Putamen (tissue), 1 donor: ENCODE measurements around the gene SMARCB1.
"Not testable (repeated sequence)": the region's sequence is repeated elsewhere in the genome, so short reads cannot be mapped to it uniquely, and the experiment has no call there.

Source experiments
- DNase-seq: peaks from one replicate; pipeline ENCODE4 v3.0.0-alpha.2; 2016; ENCODE audit warnings: low spot score

SMARCB1 gene

DNA sequence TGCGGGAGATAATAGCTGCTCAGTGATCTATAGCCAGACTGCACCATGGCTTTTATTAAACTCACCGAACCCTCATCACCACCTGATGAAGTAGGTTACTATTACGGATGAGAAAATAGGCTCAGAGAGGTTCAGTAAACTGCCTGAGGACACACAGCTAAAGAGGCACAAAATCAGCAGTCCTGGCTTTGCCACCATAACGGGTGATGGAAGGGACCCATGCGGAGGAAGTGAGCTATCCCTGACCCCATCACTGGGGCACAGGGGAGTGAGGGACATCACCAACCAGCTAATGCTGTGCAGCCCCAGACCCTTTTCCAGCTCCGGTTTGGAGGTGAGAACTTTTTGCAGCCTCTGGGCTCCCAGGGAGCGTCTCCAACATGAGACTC is 59.3 kb downstream of the SMARCB1 start:
- no peak for DNase-seq

DNA sequence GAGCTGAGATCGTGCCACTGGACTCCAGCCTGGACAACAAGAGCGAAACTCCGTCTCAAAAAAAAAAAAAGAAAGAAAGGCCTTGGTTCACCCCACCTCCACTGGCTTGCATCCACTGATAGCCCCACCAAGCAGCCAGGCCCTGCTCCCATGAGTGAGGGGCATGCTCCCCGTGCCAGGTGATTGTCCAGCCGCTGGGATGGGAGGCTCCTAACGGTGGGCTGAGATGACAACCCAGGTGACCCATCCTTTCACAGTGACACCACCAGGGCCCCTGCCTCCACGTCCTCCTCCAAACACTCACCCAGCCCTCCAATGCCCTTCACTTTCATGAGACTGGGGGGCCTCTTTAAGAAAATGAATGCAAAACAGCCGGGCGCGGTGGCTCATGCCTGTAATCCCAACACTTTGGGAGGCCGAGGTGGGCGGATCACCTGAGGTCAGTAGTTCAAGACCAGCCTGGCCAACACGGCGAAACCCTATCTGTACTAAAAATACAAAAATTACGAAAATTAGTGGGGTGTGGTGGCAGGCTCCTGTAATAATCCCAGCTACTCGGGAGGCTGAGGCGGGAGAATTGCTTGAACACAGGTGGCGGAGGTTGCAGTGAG is 60.6 kb downstream of the SMARCB1 start:
- DNase-seq = no peak

DNA sequence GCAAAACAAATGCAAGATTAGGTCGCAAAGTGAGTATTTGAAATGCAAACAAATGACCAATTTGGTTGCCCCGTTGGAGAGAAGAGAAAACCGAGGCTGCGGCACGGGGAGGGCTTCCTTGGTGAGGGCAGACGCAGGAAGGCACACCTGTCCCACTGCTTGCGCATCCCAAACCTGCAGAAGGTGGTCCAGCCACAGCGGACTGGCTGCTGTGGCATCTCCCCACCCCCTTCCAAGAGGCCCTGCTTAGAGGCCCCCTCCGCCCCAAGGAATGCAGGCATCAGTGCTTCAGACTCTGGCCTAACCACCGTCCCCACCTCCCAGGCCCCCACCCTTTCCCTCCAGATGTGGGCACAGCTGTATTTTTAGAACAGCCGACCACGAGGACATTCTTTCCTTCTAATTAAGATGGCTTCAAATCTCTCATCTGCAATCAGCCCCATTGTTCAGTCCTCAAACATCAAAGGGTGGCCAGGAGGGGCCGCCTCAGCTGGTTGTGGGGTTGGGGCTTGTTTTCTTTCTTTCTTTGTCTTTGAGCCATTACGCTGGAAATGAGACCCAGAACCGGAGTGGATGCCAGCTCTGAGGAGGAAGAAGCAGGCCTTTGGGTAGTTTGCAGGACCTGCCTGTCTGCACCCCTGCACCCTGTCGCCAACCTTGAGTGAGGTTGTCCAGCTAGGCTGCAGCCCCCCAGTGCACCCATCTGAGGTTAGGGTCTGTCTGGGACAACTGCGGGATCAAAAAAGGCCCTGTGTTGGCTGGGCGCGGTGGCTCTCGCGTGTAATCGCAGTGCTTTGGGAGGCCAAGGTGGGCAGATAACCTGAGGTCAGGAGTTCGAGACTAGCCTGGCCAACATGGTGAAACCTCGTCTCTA is 61.5 kb downstream of the SMARCB1 start:
- no peak for DNase-seq

DNA sequence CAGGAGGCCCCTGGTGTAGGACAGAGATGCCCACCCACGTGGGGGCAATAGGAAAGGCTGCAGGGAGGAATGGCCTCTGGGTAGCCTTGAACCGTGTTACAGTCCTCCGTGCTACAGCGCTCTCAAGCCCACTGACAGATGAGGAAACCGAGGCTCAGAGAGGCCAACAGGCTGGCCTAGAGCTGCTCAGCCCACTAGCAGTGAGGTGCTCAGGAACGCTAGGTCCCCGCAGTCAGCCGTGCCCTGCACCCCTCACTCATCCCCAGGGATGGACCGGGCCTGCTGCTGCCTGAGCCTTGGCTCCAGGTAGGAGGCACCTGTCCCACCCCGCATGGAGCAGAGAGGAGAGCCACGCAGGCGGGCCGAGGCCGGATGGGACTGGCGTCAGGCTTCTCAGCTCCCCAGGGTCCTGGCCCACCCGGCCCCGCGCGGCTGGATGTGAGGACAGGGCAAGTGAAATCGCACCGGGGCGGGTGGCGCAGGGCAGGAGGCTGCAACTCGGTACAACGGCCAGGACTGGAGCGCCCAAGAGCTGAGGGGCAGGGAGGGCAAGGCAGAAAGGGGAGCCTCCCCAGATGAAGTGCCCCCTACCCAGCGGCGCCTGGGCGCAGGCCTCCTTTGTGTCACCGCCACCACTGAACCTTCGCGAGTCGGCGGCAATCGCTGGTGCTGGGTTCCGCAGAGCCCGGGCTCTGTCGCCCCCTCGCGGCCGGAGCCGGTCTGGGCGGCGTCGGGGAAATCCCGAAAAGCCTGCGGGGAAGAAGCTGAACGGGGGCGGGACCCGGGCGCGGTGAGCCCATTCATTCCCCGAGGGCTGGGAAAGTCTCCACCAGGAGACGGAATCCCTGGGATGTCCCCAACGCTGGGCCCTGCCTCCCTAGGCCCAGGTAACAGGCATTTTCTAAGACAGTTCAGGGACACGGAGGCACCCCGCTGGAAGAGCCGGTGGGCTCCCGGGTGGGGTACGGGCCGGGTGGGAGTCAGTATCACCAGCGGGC is 62.5 kb downstream of the SMARCB1 start:
- peak; percentile 61 for DNase-seq

DNA sequence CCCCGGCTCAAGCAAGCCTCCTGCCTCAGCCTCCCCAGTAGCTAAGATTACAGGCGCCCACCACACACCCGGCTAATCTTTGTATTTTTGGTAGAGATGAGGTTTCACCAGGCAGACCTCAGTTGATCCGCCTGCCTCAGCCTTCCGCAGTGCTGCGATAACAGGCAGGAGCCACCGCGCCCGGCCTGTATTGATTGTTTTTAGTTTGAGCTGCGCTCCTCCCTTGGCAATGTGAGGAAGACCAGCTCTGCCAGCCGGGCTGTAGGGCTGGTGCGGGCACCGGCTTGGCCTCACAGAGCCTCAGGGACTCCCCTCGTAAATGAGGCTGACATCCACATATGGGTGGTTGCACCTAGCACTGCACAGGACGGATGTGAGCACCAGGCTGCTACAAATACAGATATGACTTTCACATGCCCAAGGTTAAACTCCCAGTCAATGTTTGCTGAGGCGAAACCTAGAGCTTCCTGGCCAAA is 63.4 kb downstream of the SMARCB1 start:
- DNase-seq = no peak

DNA sequence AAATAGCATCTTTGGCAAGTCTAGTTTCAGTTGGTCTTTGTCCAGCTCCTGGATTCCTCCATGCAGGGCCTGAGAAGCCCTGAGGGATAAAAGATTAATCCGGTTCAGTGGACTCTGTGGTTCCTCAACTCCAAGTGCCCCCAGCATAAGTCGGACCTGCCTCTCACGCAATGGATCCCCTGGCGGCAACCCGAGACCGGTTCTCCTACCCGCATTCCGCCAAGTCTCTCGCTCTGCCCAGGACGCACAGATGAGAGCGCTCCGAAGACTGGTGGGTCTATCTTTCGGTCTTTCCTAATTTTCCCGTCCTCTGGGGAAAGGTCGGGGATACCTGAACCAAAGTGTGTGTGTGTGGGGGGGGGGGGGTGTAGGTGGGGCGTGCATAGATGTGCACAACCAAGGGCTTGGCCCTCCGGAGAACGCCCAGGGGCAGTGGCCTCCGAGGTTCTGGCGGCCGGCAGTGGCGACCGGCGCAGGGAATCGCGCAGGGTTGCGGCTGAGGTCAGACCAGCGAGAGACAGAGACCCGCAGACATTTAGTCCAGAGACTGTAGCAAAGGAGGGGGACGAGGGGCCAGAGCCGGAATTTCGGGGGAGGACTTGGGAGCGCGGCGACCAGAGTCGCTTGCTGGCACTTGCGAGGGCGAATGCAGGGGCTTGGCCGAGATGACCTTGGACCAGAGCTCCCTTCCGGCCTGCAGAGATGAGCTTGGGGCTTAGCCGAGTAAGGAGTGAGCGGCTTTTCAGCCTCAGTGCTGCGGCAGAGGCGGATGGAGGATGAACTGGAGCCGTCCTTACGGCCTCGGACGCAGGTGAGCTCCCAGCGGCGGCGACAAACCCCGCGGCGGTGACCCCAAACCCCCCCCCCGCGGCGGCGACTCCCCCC is 70.2 kb downstream of the SMARCB1 start:
- no peak for DNase-seq

DNA sequence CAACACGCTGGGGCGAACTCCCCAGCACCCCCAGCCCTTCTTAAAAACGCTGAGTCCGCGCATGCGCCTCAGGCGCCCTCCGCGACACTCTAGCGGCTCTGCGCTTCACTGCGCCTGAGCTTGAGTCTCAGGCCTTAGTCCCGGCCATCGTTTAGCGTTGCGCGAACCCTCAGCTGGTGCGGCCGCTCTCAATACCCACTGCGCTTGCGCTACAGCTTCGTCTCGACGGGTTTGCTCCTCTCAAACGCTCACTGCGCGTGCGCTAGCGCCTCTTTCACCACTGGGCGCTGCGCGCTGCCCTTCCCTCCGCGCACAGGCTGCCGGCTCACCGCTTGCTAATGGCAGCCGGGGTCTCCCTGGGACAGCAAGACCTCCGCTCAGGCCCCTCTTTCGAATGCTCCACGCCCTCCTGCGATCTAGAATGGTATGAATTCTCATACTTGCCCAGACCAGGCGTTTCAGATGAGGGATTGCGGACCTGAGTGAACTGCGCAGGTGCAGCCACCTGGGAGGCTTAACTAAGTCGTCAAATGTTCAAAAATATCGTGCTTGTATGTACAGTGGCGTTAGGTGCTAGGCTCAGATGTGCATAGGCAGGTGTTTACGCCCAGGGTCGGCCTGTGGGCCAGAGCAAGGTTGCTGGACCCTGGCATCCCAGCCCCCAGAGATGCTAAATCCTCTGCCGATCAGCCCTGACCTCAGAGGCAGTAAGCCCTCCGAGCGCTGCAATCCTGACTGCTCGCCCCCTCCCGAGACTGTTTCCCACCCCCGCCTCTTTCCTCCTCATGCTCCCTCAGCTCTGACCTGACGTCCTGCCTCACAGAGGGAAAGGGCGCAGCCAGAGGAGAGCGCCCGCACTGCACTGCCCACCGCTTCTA is 71.1 kb downstream of the SMARCB1 start, which contains the start of gene SLC2A11:
Gene SLC2A11 (plus strand): TSS at position 270 of the 878 bp plus-strand sequence. CDS start 125 bp downstream, at position 395.
- DNase-seq = peak; percentile 98

DNA sequence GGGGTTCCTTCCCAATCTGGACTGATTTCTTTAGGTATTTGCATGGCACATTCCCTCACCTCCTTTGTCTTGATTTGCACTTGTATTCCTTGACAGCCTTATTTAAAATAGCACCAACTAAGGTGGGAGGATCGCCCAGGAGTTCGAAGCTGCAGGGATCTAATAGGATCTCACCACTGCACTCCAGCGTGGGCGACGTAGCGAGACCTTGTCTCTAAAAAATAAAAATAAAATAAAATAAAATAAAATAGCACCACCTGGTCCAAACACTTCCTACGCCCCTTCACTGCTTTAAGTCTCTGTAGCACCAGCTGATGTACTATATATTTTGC is 71.7 kb downstream of the SMARCB1 start:
- DNase-seq = peak; percentile 75

DNA sequence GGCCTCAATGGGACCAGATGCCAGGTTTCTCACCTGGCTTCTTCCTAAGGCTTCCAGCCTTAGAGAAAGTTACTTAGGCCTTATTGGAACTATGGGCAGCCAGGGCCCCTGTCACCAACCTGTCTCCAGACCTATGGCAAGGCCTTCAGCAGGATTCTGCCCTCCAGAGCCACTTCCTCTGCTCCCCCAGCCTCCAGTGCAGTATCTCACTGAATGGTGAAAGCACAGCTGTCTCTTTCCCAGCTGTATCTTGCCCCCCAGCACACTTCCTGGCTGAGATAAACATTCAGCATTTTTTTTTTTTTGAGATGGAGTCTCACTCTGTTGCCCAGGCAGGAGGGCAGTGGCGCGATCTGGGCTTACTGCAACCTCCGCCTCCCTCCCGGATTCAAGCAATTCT is 72.4 kb downstream of the SMARCB1 start:
- no peak for DNase-seq

DNA sequence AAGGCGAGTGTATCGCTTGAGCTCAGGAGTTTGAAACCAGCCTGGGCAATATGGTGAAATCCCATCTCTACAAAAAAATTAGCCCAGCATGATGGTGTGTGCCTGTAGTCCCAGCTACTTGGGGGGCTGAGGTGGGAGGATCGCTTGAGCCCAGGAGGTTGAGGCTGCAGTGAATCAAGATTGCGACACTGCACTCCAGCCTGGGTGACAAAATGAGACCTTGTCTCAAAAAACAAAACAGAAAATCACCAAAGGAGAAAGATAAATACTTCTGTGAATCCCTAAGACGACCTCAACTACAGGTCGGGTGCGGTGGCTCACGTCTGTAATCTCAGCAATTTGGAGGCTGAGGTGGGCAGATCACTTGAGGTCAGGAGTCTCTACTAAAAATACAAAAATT is 73.4 kb downstream of the SMARCB1 start:
- not testable (repeated sequence) for DNase-seq

DNA sequence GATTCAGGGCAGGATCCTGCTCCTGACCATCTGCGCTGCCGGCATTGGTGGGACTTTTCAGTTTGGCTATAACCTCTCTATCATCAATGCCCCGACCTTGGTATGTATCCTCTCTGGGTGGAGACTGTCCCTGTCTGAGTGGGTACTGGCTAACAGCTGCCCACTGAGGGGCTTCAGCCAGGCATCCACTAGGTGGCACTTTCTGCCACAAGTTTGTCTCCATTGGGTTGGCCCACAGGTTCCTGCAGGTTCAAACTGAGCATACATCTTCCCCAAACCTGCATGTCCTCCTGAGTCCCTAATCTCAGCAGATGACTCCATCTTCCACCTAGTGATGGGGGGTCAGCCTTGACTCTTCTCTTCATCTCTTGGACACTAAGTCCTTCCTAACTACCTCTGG is 75.3 kb downstream of the SMARCB1 start:
- no peak for DNase-seq

DNA sequence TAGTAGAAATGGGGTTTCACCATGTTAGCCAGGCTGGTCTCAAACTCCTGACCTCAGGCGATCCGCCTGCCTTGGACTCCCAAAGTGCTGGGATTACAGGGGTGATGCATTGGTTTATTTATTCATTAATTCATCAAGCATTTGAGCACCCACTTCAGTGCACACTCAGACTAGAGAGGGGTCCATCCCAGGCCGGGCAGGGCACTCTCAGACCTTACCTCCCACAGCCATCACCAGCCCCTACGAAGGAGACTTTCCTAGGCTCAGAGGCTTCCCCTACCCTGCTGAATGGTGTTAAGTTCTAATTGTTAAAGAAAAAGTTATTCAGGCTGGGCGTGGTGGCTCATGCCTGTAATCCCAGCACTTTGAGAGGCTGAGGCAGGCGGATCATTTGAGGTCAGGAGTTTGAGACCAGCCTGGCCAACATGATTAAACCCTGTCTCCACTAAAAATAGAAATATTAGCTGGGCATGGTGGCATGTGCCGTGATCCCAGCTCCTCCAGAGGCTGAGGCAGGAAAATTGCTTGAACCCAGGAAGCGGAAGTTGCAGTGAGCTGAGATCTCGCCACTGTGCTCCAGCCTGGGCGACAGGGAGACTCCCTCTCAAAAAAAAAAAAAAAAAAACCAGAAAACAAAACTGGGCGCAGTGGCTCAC is 77.9 kb downstream of the SMARCB1 start:
- not testable (repeated sequence) for DNase-seq

DNA sequence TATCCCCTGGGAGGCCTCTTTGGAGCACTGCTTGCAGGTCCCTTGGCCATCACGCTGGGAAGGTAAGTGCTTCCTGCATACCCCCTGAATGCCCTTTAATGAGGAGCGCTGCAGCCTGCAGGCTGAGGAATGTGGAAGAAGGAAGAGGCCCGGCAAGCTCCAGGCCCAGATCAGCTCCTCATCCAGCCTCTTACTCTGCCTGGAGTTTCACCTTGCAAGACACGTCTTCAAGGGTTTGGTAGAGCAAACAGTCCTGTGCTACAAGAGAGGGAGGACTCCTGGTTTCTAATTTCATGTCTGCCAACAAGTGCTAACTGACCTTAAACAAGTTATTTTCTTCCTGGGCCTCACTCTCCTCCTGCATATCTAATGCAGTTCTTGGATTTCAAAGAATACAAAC is 81.8 kb downstream of the SMARCB1 start:
- no peak for DNase-seq

DNA sequence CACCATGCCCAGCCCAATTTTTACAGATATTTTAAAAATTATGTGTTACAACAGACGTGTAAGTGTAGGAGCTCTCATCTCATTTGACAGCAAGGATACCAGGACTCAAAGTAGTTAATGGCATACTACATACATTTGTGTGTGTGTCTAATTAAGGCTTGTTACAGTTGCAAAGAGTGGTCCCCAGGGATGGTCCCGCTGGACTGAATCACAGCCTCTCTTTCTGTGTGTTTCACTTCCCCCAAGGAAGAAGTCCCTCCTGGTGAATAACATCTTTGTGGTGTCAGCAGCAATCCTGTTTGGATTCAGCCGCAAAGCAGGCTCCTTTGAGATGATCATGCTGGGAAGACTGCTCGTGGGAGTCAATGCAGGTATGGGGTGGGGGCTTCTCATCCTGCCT is 88.1 kb downstream of the SMARCB1 start:
- no peak for DNase-seq

DNA sequence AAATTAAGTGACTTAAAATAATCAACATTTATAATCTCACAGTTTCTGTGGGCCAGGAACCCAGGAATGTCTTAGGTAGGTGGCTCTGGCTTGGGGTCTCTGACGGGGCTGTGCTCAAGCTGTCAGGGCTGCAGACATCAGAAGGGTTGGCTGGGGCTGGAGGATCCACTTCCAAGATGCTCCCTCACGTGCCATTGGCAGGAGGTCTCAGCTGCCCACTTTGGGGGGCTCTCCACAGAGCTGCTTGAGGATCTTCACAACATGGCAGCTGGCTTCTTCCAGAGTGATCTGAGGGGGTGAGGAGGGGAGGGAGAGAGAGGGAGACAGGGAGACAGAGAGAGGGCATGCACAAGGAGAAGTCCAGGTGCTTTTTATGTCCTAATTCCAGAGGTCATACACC is 89.0 kb downstream of the SMARCB1 start:
- DNase-seq = no peak

DNA sequence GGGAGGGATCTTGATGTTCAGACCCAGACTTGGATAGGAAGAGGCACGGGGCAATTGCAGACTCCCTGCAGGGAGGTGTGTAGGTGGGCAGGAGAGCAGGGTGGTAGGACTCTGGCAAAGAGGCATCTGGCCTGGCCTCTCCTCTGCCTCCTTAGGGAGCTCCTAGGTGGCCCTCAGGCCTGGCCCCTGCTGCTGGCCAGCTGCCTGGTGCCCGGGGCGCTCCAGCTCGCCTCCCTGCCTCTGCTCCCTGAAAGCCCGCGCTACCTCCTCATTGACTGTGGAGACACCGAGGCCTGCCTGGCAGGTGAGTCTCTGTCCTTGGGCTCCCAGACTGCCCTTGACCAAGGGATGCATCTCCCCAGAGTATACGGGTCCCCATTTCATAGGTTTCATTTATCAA is 90.8 kb downstream of the SMARCB1 start:
- DNase-seq = no peak

DNA sequence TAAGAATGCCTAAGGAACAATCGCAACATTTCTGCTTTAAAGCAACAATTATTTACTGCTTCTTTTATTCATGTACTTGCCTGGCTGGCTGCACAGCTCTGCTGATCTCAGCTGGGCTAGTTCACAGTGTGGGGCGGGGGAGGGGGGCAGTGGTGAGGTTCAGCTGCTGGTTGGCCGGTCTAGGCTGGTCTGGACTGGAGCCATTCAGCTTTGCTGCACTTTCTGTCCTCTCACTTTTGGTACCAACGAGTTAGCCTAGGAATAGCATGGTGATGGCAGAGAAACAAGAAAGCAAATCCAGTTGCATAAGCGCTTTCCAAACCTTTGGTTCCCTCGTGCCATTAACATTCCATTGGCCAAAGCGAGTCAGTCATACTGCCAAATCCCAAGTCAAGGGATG is 91.5 kb downstream of the SMARCB1 start:
- DNase-seq = no peak

DNA sequence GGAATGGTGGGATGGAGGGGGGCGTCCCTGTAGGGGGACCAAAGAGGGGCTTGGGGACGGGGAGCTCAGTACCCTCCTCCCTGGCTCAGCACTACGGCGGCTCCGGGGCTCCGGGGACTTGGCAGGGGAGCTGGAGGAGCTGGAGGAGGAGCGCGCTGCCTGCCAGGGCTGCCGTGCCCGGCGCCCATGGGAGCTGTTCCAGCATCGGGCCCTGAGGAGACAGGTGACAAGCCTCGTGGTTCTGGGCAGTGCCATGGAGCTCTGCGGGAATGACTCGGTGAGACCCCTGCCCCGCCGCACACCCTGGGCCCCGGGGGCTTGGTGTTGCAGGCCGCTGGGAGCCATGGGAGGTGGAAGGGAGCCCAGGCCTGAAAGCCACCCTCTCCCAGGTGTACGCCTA is 95.6 kb downstream of the SMARCB1 start:
- no peak for DNase-seq

DNA sequence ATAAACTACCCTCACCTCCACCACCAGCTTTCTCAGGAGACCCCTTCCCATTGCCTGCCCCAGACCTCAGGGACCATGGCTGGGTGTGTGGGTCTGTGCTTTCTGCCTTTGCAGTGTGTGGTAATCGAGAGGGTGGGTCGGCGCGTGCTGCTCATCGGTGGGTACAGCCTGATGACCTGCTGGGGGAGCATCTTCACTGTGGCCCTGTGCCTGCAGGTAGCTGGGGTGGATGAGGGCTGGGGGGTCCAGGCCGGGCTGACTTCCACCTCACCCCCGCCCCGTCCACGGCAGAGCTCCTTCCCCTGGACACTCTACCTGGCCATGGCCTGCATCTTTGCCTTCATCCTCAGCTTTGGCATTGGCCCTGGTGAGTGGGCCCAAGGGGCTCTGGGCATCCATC is 96.9 kb downstream of the SMARCB1 start:
- no peak for DNase-seq

DNA sequence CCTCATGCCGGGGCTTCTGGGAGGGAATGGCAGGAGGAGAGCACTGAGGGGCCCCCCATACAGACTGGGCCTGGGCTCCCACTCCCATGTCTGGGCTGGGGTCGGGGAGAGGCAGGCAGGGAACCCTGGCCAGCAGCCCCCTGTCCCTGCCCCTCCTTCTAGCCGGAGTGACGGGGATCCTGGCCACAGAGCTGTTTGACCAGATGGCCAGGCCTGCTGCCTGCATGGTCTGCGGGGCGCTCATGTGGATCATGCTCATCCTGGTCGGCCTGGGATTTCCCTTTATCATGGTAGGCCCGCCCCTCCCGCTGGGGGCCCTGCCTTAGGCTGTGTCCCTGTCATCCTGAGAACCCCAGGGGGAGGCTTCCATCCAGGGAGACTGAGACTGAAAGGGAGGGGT is 97.4 kb downstream of the SMARCB1 start:
- no peak for DNase-seq
